H9 (cell line): ENCODE data around the gene AIFM2. TPM values are rescaled to one million over a fixed set of nuclear protein-coding genes. Genes with fewer than 3 reads are reported as not detected.

Experiments
- DNase-seq: peaks from one replicate; pipeline ENCODE4 v3.0.0-alpha.2; 2017
- H2AFZ ChIP-seq: one replicate; pipeline ENCODE4 v1.6.1; 2013; ENCODE audit warnings: mild to moderate bottlenecking, low read length, control low read depth, moderate library complexity
- H2AK5ac ChIP-seq: 2 replicates; pipeline ENCODE4 v1.6.1; 2013; ENCODE audit warnings: low read length, control low read depth, mixed read lengths; ENCODE audit not compliant: insufficient read length
- H2BK120ac ChIP-seq: one replicate; pipeline ENCODE4 v1.6.1; 2013; ENCODE audit warnings: low read depth, mild to moderate bottlenecking, low read length, control low read depth, inconsistent platforms; ENCODE audit not compliant: poor library complexity, severe bottlenecking
- H2BK12ac ChIP-seq: 2 replicates; pipeline ENCODE4 v1.6.1; 2013; ENCODE audit warnings: low read length, control low read depth, mixed read lengths, low read depth; ENCODE audit not compliant: insufficient read length
- H2BK15ac ChIP-seq: 2 replicates; pipeline ENCODE4 v1.6.1; 2013; ENCODE audit warnings: low read depth, low read length, control low read depth
- H2BK20ac ChIP-seq: one replicate; pipeline ENCODE4 v1.6.1; 2013; ENCODE audit warnings: low read depth, mild to moderate bottlenecking, low read length, control low read depth, inconsistent platforms; ENCODE audit not compliant: poor library complexity, severe bottlenecking
- H2BK5ac ChIP-seq: 2 replicates; pipeline ENCODE4 v1.6.1; 2013; ENCODE audit warnings: low read length, control low read depth, mixed read lengths; ENCODE audit not compliant: insufficient read length
- H3K14ac ChIP-seq: 2 replicates; pipeline ENCODE4 v1.6.1; 2013; ENCODE audit warnings: low read length, control low read depth; ENCODE audit not compliant: insufficient read depth
- H3K18ac ChIP-seq: 2 replicates; pipeline ENCODE4 v1.6.1; 2013; ENCODE audit warnings: low read depth, mild to moderate bottlenecking, mixed read lengths, low read length, control low read depth; ENCODE audit not compliant: insufficient read length
- H3K23ac ChIP-seq: 2 replicates; pipeline ENCODE4 v1.6.1; 2013; ENCODE audit warnings: low read length, control low read depth, mixed read lengths, low read depth; ENCODE audit not compliant: insufficient read length
- H3K23me2 ChIP-seq: 2 replicates; pipeline ENCODE4 v1.6.1; 2013; ENCODE audit warnings: low read depth, mild to moderate bottlenecking, mixed read lengths, low read length, control low read depth; ENCODE audit not compliant: insufficient read length, poor library complexity, severe bottlenecking
- H3K27ac ChIP-seq: 2 replicates; pipeline ENCODE4 v1.5.1; 2013; ENCODE audit warnings: low read length, control low read depth, mixed read lengths, low read depth; ENCODE audit not compliant: insufficient read length
- H3K27me3 ChIP-seq: 2 replicates; pipeline ENCODE4 v1.6.1; 2013; ENCODE audit warnings: low read length, control low read depth, inconsistent platforms; ENCODE audit not compliant: insufficient read depth
- H3K4ac ChIP-seq: 2 replicates; pipeline ENCODE4 v1.6.1; 2013; ENCODE audit warnings: low read depth, mild to moderate bottlenecking, control low read depth, inconsistent platforms, low read length, moderate library complexity
- H3K4me1 ChIP-seq: 2 replicates; pipeline ENCODE4 v1.6.1; 2013; ENCODE audit warnings: low read length, control low read depth, inconsistent platforms; ENCODE audit not compliant: insufficient read depth
- H3K4me2 ChIP-seq: 2 replicates; pipeline ENCODE4 v1.6.1; 2013; ENCODE audit warnings: low read length, control low read depth, mixed read lengths; ENCODE audit not compliant: insufficient read length, insufficient read depth
- H3K56ac ChIP-seq: 2 replicates; pipeline ENCODE4 v1.6.1; 2013; ENCODE audit warnings: low read depth, mild to moderate bottlenecking, mixed read lengths, low read length, control low read depth; ENCODE audit not compliant: insufficient read length
- H3K79me1 ChIP-seq: 2 replicates; pipeline ENCODE4 v1.6.1; 2013; ENCODE audit warnings: low read depth, mild to moderate bottlenecking, moderate library complexity, low read length, control low read depth, inconsistent platforms; ENCODE audit not compliant: insufficient read depth, poor library complexity, severe bottlenecking
- H3K79me2 ChIP-seq: 2 replicates; pipeline ENCODE4 v1.6.1; 2013; ENCODE audit warnings: low read length, control low read depth, inconsistent platforms; ENCODE audit not compliant: insufficient read depth
- H3K9ac ChIP-seq: 2 replicates; pipeline ENCODE4 v1.6.1; 2013; ENCODE audit warnings: low read length, control low read depth, mixed read lengths; ENCODE audit not compliant: insufficient read length; ENCODE audit errors: extremely low read depth
- H3K9me3 ChIP-seq: one replicate; pipeline ENCODE4 v1.6.1; 2013; ENCODE audit warnings: low read depth, low read length, inconsistent platforms; ENCODE audit not compliant: control insufficient read depth
- H3T11ph ChIP-seq: one replicate; pipeline ENCODE4 v1.6.1; 2013; ENCODE audit warnings: mild to moderate bottlenecking, low read length, control low read depth, inconsistent platforms
- H4K20me1 ChIP-seq: one replicate; pipeline ENCODE4 v1.6.1; 2013; ENCODE audit not compliant: control insufficient read depth, insufficient read length, insufficient read depth
- H4K5ac ChIP-seq: 2 replicates; pipeline ENCODE4 v1.6.1; 2013; ENCODE audit warnings: low read depth, mild to moderate bottlenecking, mixed read lengths, low read length, control low read depth; ENCODE audit not compliant: insufficient read length
- H4K8ac ChIP-seq: replicated peaks from 2 replicates; pipeline ENCODE4 v1.6.1; 2013; ENCODE audit warnings: low read length, control low read depth, mixed read lengths, low read depth; ENCODE audit not compliant: insufficient read length
- H4K91ac ChIP-seq: 2 replicates; pipeline ENCODE4 v1.6.1; 2013; ENCODE audit warnings: low read depth, mild to moderate bottlenecking, moderate library complexity, mixed read lengths, low read length, control low read depth; ENCODE audit not compliant: insufficient read length
- H3K27ac Mint-ChIP-seq, 3 experiments: 2 replicates in 2 of 3; 3 replicates in 1 of 3; pipeline ENCODE4 v1.8.0; 2020 to 2021; ENCODE audit warnings: mixed read lengths in 3 of 3, mild to moderate bottlenecking in 1 of 3, moderate library complexity in 1 of 3
- H3K27me3 Mint-ChIP-seq: 2 replicates; pipeline ENCODE4 v1.8.0; 2021; ENCODE audit warnings: low read depth, mild to moderate bottlenecking, moderate library complexity, mixed read lengths
- H3K36me3 Mint-ChIP-seq, 3 experiments: 2 replicates in 2 of 3; 3 replicates in 1 of 3; pipeline ENCODE4 v1.8.0; 2020 to 2021; ENCODE audit warnings: low read depth in 3 of 3, mixed read lengths in 3 of 3; ENCODE audit not compliant: insufficient read depth in 1 of 3
- H3K4me1 Mint-ChIP-seq, 2 experiments: 2 replicates each; pipeline ENCODE4 v1.8.0; 2020; ENCODE audit warnings: mixed read lengths in 2 of 2
- H3K4me3 Mint-ChIP-seq, 2 experiments: 2 replicates in 1 of 2; 3 replicates in 1 of 2; pipeline ENCODE4 v1.8.0; 2020 to 2021; ENCODE audit warnings: mild to moderate bottlenecking in 2 of 2, mixed read lengths in 2 of 2, moderate library complexity in 1 of 2
- H3K9me3 Mint-ChIP-seq, 2 experiments: 2 replicates in 1 of 2; 3 replicates in 1 of 2; pipeline ENCODE4 v1.8.0; 2020; ENCODE audit warnings: mild to moderate bottlenecking in 2 of 2, mixed read lengths in 2 of 2, moderate library complexity in 1 of 2
- WGBS: extraction: QIAGEN DNeasy Blood & Tissue Kit; methylation state at CpG from one replicate; pipeline ENCODE4 v1.1.7; 2013; ENCODE audit warnings: missing lambda C conversion rate, low lambda C conversion rate, mixed read lengths; ENCODE audit not compliant: insufficient read length; ENCODE audit errors: extremely low coverage; 5-methylcytosine and 5-hydroxymethylcytosine counted together
- total RNA-seq: library from RNA; stranded (reverse); gene quantifications from 2 replicates; pipeline ENCODE4 v1.2.1, GENCODE V29; 2021
- TF ChIP-seq, protein P1 (sequence below): fragments of 200-600 bp; sonication (generic); conservative IDR thresholded peaks from 3 replicates; pipeline ENCODE4 v1.8.0; 2021; ENCODE audit warnings: antibody characterized with exemption, mild to moderate bottlenecking

The AIFM2 gene
- total RNA-seq, 1 experiment from 2014 or later, result 5.3 TPM

DNA sequence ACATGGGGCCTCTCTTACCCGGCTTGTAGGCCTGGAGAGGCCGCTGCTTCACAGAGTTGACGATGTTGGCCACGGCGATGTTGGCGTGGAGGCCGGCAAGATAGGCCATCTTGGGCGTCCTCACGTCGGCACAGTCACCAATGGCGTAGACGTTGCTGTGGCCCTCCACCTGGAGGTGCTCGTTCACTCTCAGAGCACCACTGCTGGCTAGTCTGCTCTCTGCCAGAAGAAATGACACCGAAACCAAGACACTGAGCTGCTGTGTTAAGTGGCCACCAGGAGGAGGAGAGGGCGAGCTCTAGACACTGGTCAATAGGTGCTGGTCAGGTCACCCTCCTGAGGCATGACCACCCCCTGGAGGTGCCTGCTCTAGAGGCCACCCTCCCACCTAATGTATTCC is 17.7 kb downstream of the AIFM2 start:
- H3K9me3 Mint-ChIP-seq, result no peaks in the 10 kb centered on the region

More for the DNA sequence above, 17.7 kb downstream of the AIFM2 start:
- no peaks in the 10 kb centered on the region for H3K79me2 ChIP-seq
- H3T11ph ChIP-seq, result no peak overlapping the region
- H3K79me1 ChIP-seq, result no peaks in the 10 kb centered on the region
- no peak overlapping the region for H2BK20ac ChIP-seq
- no peak overlapping the region for H2AK5ac ChIP-seq
- no peak overlapping the region for H4K8ac ChIP-seq
- H4K20me1 ChIP-seq, result no peaks in the 10 kb centered on the region
- no peak overlapping the region for H3K27ac ChIP-seq
- H3K4me1 ChIP-seq, result no peaks in the 10 kb centered on the region
- no peak overlapping the region for H2BK5ac ChIP-seq
- H3K14ac ChIP-seq, result no peak overlapping the region
- H2BK15ac ChIP-seq, result no peak overlapping the region
- peaks cover 6 to 16% (median 10%) of the 10 kb centered on the region in 3 experiments for H3K36me3 Mint-ChIP-seq
- no peak overlapping the region for H2BK12ac ChIP-seq
- H2AFZ ChIP-seq, result no peak overlapping the region
- no peaks in the 10 kb centered on the region for H3K27me3 ChIP-seq
- H4K91ac ChIP-seq, result no peak overlapping the region
- no CpG with 5 or more reads among the region's 15 CpGs for WGBS
- peaks cover 5 to 9% of the 10 kb centered on the region in 2 experiments for H3K4me1 Mint-ChIP-seq
- H3K4me2 ChIP-seq, result no peak overlapping the region
- TF ChIP-seq, protein P1, sequence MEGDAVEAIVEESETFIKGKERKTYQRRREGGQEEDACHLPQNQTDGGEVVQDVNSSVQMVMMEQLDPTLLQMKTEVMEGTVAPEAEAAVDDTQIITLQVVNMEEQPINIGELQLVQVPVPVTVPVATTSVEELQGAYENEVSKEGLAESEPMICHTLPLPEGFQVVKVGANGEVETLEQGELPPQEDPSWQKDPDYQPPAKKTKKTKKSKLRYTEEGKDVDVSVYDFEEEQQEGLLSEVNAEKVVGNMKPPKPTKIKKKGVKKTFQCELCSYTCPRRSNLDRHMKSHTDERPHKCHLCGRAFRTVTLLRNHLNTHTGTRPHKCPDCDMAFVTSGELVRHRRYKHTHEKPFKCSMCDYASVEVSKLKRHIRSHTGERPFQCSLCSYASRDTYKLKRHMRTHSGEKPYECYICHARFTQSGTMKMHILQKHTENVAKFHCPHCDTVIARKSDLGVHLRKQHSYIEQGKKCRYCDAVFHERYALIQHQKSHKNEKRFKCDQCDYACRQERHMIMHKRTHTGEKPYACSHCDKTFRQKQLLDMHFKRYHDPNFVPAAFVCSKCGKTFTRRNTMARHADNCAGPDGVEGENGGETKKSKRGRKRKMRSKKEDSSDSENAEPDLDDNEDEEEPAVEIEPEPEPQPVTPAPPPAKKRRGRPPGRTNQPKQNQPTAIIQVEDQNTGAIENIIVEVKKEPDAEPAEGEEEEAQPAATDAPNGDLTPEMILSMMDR, result peak; percentile 35; the same call in 2 of the 3 replicates
- H3K23ac ChIP-seq, result no peak overlapping the region
- no peak overlapping the region for H4K5ac ChIP-seq
- H3K4ac ChIP-seq, result no peak overlapping the region
- H3K9ac ChIP-seq, result no peak overlapping the region
- H3K18ac ChIP-seq, result no peak overlapping the region
- DNase-seq, result peak; percentile 45
- no peak overlapping the region for H3K27ac Mint-ChIP-seq
- no peak overlapping the region for H3K56ac ChIP-seq
- no peaks in the 10 kb centered on the region for H3K23me2 ChIP-seq
- no peaks in the 10 kb centered on the region for H3K27me3 Mint-ChIP-seq
- no peaks in the 10 kb centered on the region for H3K9me3 ChIP-seq
- H3K4me3 Mint-ChIP-seq, result no peak overlapping the region
- H2BK120ac ChIP-seq, result no peak overlapping the region
